HG02678 (cell line): ENCODE results near the gene LRRFIP2.
"Not testable (repeated sequence)": the region's sequence is repeated elsewhere in the genome, so short reads cannot be mapped to it uniquely, and the experiment has no call there.

Experiments
- ATAC-seq: cut with Tn5 transposase; IDR thresholded peaks from one replicate; pipeline ENCODE4 v1.9.1; 2021; ENCODE audit warnings: mild to moderate bottlenecking, moderate library complexity; ENCODE audit not compliant: unreplicated experiment

LRRFIP2 gene, protein sequence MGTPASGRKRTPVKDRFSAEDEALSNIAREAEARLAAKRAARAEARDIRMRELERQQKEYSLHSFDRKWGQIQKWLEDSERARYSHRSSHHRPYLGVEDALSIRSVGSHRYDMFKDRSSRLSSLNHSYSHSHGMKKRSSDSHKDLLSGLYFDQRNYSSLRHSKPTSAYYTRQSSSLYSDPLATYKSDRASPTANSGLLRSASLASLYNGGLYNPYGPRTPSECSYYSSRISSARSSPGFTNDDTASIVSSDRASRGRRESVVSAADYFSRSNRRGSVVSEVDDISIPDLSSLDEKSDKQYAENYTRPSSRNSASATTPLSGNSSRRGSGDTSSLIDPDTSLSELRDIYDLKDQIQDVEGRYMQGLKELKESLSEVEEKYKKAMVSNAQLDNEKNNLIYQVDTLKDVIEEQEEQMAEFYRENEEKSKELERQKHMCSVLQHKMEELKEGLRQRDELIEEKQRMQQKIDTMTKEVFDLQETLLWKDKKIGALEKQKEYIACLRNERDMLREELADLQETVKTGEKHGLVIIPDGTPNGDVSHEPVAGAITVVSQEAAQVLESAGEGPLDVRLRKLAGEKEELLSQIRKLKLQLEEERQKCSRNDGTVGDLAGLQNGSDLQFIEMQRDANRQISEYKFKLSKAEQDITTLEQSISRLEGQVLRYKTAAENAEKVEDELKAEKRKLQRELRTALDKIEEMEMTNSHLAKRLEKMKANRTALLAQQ

DNA sequence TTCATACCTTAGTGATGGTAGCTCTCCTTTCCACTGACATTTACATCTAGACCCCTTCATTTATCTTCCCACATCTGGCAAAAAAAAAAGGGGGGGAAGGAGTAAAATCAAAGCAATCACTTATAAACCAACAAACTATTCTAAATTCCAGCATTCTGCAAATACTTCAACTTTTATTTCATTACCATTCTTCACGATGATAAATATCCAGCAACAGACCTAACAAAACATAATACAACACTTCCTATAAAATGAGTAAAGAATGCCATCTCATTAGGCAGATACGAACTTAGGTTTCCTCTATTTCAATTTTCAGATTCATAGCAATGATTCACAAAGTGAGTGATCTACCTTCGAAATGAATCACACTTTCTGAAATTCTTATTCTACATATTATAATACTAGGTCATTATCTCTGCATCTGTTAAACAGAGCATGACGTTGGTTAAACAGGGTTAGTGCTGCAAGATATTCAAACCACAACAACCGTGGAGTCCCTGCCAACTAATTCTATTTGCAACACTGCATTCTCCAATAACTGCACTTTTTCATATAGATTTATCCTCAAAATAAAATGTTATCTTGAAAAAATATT lies at the start of gene LRRFIP2:
Gene LRRFIP2, minus strand, starts transcription at position 51 of the 595 bp plus-strand sequence. CDS start 25,599 bp downstream, outside the sequence.
- peak; percentile 25 for ATAC-seq

DNA sequence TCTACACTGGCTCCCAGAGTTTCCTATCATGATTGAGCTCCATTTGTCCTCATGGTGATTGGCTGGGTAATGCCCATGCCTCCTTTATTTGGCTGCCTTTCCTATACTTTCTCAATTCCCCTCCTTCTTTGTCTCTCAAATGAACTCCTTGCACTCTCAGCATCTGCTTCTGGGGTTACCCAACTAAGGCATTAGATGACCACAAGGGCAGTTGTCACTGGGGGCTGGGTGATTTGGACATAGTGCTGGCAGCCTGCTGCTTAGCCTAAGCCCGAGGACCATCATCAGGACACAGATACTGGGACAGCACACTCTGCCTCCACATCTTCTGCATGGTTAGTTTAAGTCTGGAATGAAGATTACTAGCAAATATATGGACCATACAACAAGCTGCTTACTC lies 49.2 kb upstream of the LRRFIP2 start:
- no peak for ATAC-seq

DNA sequence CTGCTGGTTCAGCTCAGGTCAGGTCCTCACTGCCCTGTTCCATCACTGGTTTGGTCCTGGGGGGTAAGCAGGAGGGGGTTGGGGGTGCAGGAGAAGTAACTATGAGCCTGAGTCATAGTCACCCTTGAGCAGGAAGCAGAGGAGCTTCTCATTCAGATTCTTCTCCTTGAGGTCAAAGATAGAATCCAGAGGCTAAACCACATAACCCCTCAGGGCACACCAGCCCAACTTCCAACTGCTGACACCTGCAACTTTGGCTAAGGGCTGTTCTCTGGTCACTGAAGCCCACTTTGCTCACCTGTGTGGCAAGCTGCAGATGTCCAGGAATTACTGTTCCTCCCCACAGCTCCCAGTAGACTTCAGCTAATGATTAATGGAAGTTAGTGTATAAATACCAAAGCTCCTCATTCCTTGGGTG lies 48.8 kb upstream of the LRRFIP2 start:
- no peak for ATAC-seq

DNA sequence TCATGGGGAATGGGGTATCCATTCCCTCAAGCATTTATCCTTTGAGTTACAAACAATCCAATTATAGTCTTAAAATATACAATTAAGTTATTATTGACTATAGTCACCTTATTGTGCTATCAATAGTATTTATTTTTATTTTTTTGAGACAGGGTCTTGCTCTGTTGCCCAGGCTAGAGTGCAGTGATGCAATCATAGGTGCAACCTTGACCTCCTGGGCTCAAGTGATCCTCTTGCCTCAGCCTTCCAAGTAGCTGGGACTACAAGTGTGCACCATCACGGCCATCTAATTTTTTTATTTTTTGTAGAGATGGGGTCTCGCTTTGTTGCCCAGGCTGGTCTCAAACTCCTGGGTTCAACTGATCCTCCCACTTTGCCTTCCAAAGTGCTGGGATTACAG lies 48.2 kb upstream of the LRRFIP2 start:
- ATAC-seq: not testable (repeated sequence)

- no peak for ATAC-seq
These were observed 47.0 kb upstream of the LRRFIP2 start for GRCh38 chr3:37221407-37221806.

- ATAC-seq: no peak
These were observed 44.9 kb upstream of the LRRFIP2 start for GRCh38 chr3:37219266-37219665.

DNA sequence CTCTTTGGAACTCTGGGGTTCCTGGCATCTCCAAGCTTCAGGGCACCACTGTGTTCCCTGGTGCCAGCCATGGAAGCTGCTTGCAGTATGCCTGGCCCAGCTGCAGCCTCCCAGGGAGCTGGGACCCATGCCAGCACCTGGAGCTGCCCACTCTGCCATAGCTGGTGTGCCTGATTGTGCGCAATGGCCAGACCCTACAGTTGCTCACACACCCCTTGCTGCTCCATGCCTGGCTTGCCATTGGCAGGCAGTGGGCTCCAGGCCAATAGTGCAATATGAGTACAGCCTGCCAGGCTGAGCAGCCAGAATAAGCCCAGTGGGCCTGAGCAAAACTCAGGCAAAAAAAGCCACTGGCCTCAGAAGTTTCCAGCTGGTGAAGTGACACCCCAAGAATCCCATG lies 43.8 kb upstream of the LRRFIP2 start:
- no peak for ATAC-seq

- no peak for ATAC-seq
These were observed 42.9 kb upstream of the LRRFIP2 start for GRCh38 chr3:37217098-37217849.

DNA sequence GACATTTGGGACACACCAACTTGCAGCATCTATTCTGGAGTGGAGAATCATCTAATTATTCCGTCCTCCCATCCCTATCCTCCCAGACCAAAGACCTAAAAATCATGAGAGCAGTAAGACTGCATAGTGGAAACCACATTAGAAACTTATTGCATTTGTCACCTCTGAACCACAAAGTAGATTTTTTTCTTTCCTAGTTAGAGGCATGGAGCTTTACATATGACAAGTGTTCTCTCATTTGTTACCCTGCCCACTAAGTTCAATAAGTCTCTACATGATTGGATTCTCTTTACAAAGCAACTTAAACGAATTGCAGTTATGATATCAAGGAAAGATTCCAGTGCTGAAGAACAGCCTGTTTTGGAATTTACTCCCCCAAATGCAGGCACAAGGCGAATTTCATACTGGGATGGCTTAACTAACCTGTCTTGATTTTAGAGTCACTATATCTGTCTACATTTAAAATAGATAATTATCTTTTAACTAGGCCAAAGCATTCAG lies 42.3 kb upstream of the LRRFIP2 start:
- ATAC-seq: no peak

GRCh38 chr3:37214076-37214475 lies 39.7 kb upstream of the LRRFIP2 start:
- ATAC-seq: no peak

GRCh38 chr3:37210230-37210629 lies 35.8 kb upstream of the LRRFIP2 start:
- no peak for ATAC-seq

- not testable (repeated sequence) for ATAC-seq
These were observed 34.2 kb upstream of the LRRFIP2 start for GRCh38 chr3:37208576-37208975.

DNA sequence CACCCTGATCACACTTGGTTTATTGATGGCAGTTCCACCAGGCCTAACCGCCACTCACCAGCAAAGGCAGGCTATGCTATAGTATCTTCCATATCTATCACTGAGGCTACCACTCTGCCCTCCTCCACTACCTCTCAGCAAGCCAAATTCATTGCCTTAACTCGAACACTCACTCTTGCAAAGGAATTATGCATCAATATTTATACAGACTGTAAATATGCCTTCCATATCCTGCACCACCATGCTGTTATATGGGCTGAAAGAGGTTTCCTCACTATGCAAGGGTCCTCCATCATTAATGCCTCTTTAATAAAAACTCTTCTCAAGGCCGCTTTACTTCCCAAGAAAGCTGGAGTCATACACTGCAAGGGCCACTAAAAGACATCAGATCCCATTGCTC lies 33.6 kb upstream of the LRRFIP2 start:
- ATAC-seq: not testable (repeated sequence)

DNA sequence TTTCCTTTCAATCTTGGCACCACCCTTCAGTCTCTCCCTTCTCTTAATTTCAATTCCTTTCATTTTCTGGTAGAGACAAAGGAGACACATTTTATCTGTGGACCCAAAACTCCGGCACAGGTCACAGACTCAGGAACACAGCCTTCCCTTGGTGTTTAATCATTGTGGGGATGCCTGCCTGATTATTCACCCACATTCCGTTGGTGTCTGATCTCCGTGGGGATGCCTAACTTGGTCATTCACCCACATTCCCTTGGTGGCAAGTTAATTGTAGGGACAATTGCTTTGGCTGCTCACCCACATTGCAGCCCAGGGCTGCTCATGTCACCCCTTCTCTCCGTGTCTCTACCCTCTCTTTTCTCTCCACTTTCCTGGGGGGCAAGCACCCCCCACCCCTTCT lies 31.7 kb upstream of the LRRFIP2 start:
- not testable (repeated sequence) for ATAC-seq

DNA sequence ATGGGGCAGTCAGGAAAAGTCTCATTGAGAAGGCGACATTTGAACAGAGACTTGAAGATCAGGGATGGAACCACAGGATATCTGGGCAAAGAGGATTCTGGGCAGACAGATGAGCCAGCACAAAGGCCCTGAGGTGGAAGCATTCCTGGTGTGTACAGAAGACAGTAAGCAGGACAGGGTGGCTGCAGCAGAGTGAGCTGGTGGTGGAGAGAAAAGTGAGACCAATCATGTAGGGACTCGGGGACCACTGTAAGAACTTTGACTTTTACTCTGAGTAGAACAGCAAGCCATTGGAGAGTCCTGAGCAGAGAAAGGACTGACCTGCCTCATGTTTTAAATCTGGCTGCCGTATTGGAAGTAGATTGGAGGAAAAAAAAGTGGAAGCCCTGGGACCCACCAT lies 29.9 kb upstream of the LRRFIP2 start:
- ATAC-seq: no peak

GRCh38 chr3:37202035-37202434 lies 27.7 kb upstream of the LRRFIP2 start:
- no peak for ATAC-seq

GRCh38 chr3:37200141-37200540 lies 25.8 kb upstream of the LRRFIP2 start:
- no peak for ATAC-seq

DNA sequence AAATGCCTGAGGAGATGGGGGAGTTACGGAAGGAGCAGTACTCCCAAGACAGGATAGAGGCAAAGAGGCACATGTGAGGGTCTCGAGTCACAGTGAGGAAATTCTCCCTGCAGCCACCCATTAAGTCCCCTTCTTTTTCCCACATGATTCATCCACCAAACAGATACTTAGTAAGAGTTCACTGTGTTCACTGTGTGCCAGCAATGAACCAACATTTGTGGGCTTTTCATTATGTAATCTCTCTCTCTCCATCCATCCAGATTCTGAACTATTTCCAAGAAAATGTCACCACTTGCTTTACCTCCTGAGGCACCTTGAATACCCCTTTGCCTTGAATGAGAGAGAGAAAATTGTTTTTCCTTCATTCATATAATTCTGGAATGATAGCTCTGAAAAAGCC lies 24.6 kb upstream of the LRRFIP2 start:
- no peak for ATAC-seq

DNA sequence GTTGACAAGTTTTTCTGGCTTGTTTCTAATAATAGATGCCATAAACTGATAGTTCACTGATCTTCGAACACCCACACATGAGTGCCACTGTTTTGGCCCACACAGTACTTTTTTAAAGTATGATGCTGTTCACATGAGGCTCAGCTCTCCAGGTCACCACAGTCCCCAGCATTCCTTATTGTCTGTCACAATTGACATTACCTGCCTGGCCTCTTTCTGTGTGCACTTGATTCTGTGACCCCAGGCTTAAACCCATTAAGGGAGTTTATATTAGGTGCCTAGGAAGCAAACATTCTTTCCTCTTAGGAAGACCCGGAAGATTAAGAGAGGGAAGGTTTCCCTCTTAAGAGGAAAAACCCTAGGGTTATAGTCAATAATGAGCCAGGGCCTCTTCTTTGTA lies 24.2 kb upstream of the LRRFIP2 start:
- no peak for ATAC-seq

GRCh38 chr3:37197810-37198371 lies 23.5 kb upstream of the LRRFIP2 start:
- no peak for ATAC-seq

DNA sequence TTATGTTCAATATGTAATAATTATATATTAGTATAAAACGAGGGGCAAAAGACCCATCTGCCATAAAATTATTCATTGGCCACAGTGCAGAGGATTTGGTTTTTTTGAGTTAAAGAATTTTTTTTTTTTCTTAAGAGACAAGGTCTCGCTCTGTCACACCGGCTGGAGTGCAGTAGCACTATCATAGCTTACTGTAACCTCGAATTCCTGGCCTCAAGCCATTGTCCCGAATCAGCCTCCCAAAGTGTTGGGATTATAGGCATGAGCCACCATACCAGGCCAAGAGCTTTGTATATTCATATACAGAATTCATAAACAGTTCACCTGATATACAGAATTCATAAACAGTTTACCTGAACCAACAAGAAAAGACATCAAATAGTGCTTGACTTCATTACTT lies 20.2 kb upstream of the LRRFIP2 start:
- ATAC-seq: no peak
